ENCODE measurements around the gene KLF16.
"Not testable (repeated sequence)": the region's sequence is repeated elsewhere in the genome, so short reads cannot be mapped to it uniquely, and the experiment has no call there.

KLF16 gene

DNA sequence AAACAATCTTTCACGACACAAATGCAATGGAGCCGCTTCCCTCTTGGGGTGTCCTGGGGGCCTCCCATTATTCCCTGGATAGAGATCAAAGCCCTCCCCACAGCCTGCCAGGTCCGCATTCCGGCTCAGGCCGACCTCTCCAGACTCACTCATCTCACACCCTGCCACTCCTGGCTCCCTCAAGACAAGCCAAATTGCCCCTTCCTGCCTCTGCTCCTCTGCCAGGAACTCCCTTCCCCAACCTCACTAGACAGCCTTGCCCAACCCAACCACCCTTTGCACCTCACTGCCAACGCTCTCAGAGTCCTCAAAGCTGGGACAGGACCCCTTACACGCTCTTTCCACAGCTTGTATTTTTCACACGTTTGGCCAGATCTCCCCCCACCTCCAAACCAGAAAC is 20.4 kb upstream of the KLF16 start:
- DNase-seq = no peak

GRCh38 chr19:1882786-1883692 is 19.7 kb upstream of the KLF16 start:
- no peak for DNase-seq

- DNase-seq = no peak
Observed at GRCh38 chr19:1882089-1882785, 18.9 kb upstream of the KLF16 start.

- DNase-seq = not testable (repeated sequence)
Observed at GRCh38 chr19:1881393-1882088, 18.2 kb upstream of the KLF16 start.

DNA sequence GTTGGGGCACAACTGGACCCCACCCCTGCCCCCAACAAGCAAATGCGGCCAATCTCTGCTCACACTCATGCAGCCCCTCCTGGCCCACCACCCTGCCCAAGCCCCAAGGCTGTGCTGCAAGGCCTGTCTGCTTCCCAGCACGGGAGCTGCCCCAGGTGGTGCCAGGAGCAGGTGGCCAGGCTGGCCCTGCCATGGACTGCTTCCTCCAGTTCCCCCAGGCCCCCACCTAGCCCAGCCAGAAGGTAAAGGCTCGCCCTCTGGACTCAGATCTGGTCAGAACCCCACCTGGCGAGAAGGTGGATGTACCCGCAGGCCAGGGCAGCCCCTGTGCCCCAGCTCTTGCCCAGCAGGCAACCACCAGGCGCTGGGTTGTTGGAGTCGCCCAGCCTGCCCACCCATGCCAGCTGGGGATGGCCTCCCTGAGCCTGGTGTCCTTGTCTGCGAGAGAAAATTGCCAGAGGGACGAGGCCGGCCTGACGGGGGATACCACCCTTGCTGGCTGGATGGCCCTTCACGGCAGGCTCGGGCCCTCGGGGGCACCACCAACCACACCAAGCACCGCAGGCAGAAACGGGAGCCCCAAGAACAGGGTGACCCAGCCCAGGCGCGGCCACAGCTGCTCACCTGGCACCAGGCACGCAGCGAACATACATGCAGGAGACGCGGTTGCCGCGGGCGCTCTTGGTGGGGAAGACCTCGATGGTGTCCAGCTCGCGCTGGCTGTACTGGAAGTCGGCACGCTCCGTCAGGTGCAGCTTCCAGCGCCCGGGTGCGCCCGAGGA is 17.4 kb upstream of the KLF16 start:
- no peak for DNase-seq

GRCh38 chr19:1879982-1880381 is 16.6 kb upstream of the KLF16 start:
- not testable (repeated sequence) for DNase-seq

DNA sequence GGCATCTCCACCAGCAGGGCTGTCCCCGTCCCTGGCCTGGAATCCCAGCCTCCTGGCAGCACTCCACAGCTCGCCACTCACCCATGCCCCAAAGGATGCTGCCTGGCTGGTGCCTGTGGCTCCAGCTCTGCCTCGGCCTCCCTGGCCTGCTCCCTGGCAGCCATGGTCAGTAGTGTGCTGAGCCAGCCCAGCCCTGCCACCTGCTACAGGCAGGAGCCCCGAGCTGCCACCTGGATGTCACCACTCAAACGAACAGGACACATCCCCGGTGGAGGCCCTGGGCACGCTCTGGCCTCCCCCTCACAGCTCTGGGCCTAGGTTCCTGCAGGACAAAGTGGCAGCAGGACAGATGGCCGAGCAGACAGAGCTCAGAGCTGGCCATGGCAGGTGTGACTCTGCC is 15.2 kb upstream of the KLF16 start:
- not testable (repeated sequence) for DNase-seq

- DNase-seq = not testable (repeated sequence)
Observed at GRCh38 chr19:1877280-1877660, 13.9 kb upstream of the KLF16 start.

DNA sequence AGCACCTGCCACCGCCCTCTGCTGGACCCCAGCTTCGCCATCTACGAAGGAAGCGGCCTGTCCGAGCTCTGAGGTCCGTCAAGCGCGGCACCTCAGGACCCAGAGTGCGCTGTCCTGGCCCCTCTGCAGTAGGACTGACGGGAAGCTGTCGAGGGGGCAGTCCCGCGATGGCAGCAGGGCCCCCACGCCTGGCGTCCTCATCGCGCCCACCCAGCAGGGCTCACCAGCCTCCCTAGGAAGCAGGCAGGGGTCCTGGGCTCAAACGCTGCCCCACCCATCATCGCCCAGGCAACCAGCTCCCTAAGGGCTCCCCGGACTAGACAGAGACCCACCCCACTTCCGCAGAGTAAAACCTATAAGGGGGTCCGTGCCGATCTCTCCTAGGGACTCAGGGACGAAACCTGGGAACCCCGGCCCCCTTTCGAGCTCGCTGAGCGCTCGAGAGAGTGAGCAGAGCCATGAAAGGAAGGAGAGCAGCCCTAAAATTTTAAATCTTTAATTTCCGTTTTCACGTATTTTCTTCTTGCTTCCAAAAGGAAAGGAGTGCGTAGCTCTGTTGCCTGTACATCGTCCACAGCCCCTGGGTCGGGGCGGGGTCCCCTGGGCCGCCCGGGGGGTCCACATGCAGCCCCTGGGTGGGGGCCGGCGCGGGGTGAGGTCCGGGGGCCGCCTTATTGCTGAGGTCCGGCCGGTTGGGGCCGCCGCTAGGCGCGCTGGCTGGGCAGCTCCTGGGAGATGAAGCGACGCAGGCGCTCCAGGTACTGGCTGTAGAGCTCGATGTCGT is 13.3 kb upstream of the KLF16 start:
- DNase-seq = not testable (repeated sequence)

GRCh38 chr19:1875646-1876495 is 12.5 kb upstream of the KLF16 start:
- DNase-seq = peak; percentile 96

- not testable (repeated sequence) for DNase-seq
Observed at GRCh38 chr19:1875265-1875645, 11.9 kb upstream of the KLF16 start.

- peak; percentile 43 for DNase-seq
Observed at GRCh38 chr19:1874554-1875185, 11.3 kb upstream of the KLF16 start.

DNA sequence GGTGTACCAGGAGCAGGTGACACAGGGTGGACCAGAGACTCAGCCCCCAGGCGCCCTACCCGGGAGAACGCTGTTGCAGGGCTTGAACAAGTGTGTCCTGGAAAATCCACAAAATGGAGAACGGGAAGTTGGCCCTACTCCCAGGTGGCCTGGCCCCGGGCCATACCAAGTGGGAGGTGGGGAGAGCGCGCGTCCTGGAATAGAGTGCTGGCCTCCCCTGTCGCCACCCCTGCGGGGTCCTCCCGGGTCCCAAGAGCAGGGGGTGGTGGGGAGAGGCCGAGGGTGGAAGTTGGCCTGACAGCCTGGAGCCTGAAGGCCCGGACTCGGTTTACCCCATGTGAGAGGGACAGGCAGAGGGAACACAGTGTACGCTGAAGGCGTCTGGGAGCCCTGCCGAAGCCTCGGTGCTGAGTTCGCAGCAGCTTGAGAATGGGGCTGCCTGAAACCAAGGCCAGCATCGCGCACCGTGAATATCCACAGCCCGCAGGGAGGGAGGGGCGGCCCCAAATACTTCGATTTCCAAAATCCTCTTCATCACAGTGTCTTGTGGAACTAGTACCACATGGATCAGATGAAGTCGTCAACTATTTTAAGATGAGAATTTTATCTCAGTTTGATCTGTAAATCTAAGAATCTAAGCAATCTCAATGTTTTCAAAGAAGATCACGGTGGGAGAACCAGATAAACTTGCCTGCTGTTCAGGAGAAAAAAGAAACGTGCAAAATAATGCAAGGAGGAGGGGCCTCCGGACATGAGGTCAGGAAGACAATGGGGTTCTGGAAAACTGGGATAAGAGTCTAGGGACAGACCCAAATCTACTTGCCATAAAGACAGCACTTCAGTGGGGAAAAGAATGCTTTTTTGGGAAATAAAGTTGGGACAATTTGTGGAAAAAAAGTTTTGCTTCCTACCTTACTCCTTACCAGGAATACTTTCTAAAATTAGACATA is 10.4 kb upstream of the KLF16 start:
- DNase-seq = no peak

DNA sequence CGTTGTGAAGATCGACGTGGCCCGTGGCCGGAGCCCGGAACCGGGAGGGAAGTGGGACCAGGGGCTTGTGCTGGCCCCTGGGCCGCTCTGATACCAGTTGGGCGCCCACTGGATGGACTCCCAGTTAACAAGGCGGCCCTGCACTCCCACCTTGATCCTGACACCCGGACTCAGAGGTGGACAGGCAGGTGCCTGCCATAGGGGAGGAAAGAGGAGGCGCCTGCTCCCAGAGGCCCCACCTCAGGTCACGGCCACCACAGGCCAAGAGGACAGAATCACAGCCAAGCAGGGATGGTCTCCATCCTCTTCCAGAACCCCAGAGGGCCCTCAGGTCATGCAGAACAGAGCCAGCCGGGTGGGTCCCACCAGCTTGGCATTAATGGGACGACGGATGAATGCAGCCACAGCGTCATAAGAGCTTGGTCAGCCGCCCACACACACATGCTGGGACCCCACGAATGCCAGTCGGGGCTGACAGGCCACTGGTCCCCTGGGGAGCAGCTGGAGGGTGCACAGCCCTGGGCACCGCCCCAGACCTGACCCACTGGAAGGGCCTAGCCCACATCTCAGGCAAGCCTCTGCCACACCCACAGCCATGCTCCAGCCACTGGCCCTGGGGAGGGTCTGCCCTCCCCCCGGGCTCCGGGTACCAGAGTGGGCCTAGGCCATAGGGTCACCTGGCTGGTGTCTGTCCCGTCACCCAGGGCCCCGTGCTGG is 9.6 kb upstream of the KLF16 start:
- no peak for DNase-seq

GRCh38 chr19:1871630-1872029 is 8.3 kb upstream of the KLF16 start:
- no peak for DNase-seq

GRCh38 chr19:1871140-1871597 is 7.8 kb upstream of the KLF16 start:
- no peak for DNase-seq

DNA sequence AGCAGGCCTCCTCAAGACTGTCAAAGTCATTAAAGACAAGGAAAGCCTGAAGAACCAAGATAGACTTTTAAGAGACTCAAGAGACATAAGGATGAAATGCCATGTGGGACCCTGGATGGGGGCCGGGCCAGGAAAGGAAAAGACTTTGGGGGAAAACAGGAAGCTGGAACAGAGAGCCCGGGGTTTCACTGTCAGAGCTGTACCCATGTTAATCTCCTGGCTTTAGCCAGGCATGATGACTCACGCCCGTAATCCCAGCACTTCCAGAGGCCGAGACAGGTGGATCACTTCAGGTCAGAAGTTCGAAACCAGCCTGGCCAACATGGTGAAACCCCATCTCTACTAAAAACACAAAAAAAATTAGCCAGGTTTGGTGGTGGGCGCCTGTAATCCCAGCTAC is 5.6 kb upstream of the KLF16 start:
- DNase-seq = no peak

GRCh38 chr19:1867349-1867724 is 4.0 kb upstream of the KLF16 start:
- DNase-seq = no peak
